ENCODE results near the gene CCDC8. TPM values are rescaled to one million over a fixed set of nuclear protein-coding genes. Genes with fewer than 3 reads are reported as not detected.

Gene CCDC8
- polyA plus RNA-seq, 1 of the 3 experiments (the other 2 are of a cell fraction): 0.03 TPM

GRCh38 chr19:46450737-46451136 is 37.4 kb upstream of the CCDC8 start:
- Histone ChIP-seq H3K9me2 (no peaks in the 10 kb centered on the region), H3K27ac (ENCODE audit: low read depth in 2 of 2, low read length in 1 of 2) (no peak overlapping the region), H2AFZ (ENCODE audit: low read depth) (no peak overlapping the region), H3K4me3 (ENCODE audit: low read depth in 2 of 2, low read length in 1 of 2) (no peak overlapping the region), H3K9ac (no peak overlapping the region), H3K36me3 (replicated peaks in 1 of 2; ENCODE audit: control insufficient read depth in 1 of 2, insufficient read depth in 2 of 2, low read length in 1 of 2) (no peaks in the 10 kb centered on the region), H3K79me2 (ENCODE audit: insufficient read depth) (no peaks in the 10 kb centered on the region), H3F3A (replicated peaks; ENCODE audit: insufficient read depth) (no peaks in the 10 kb centered on the region), H3K27me3 (ENCODE audit: insufficient read depth) (no peaks in the 10 kb centered on the region), H3K9me3 (no peaks in the 10 kb centered on the region), H4K20me1 (ENCODE audit: insufficient read depth) (no peaks in the 10 kb centered on the region), H3K4me2 (no peak overlapping the region), H3K4me1 (ENCODE audit: control insufficient read depth in 1 of 2, insufficient read depth in 2 of 2, low read depth in 1 of 2, low read length in 1 of 2) (no peaks in the 10 kb centered on the region; a peak in 1 of 4 replicates)
- ChIA-PET POLR2A (no interaction called here), CTCF (interaction anchor here (0.8 to 2.3 kb wide), 4 partner anchors 23 to 63 kb away, joined by 3 to 11 read pairs (median 4); no protein-coding TSS in a partner anchor)
- no peak for TF ChIP-seq MAX (IDR thresholded peaks at IDR 0.05; ENCODE audit: low read depth)
- DNase-seq: no peak
- WGBS (ENCODE audit: low lambda C conversion rate): 81% methylated on average over 5 of the region's 5 CpGs

- CTCF ChIA-PET: interaction anchor here (0.7 to 1.0 kb wide), 2 partner anchors 47 to 64 kb away, joined by 3 to 4 read pairs; no protein-coding TSS in a partner anchor
- 47% methylated on average over 4 of the region's 7 CpGs for WGBS (ENCODE audit: low lambda C conversion rate)
These were observed 35.9 kb upstream of the CCDC8 start for GRCh38 chr19:46449228-46449627.

More at GRCh38 chr19:46449228-46449627, 35.9 kb upstream of the CCDC8 start:
- H3K4me2 ChIP-seq: no peak overlapping the region
- no peaks in the 10 kb centered on the region; a peak in 1 of 4 replicates for H3K4me1 ChIP-seq (ENCODE audit: control insufficient read depth in 1 of 2, insufficient read depth in 2 of 2, low read depth in 1 of 2, low read length in 1 of 2)
- no peaks in the 10 kb centered on the region for H3K9me2 ChIP-seq
- POLR2A ChIA-PET: no interaction called here
- H3K27me3 ChIP-seq (ENCODE audit: insufficient read depth): no peaks in the 10 kb centered on the region
- H3K9ac ChIP-seq: no peak overlapping the region
- no peak overlapping the region for H3K4me3 ChIP-seq (ENCODE audit: low read depth in 2 of 2, low read length in 1 of 2)
- no peaks in the 10 kb centered on the region for H4K20me1 ChIP-seq (ENCODE audit: insufficient read depth)
- no peaks in the 10 kb centered on the region for H3F3A ChIP-seq (replicated peaks; ENCODE audit: insufficient read depth)
- H2AFZ ChIP-seq (ENCODE audit: low read depth): no peak overlapping the region
- DNase-seq: no peak
- H3K79me2 ChIP-seq (ENCODE audit: insufficient read depth): no peaks in the 10 kb centered on the region
- no peak overlapping the region for H3K27ac ChIP-seq (ENCODE audit: low read depth in 2 of 2, low read length in 1 of 2)
- no peaks in the 10 kb centered on the region for H3K36me3 ChIP-seq (replicated peaks in 1 of 2; ENCODE audit: control insufficient read depth in 1 of 2, insufficient read depth in 2 of 2, low read length in 1 of 2)
- H3K9me3 ChIP-seq: no peaks in the 10 kb centered on the region
- TF ChIP-seq SIN3A (IDR thresholded peaks at IDR 0.05; ENCODE audit: borderline replicate concordance, low read depth, low read length) (no peak), USF1 (IDR thresholded peaks at IDR 0.05; ENCODE audit: borderline replicate concordance, low read depth) (no peak), EP300 (IDR thresholded peaks at IDR 0.05; ENCODE audit: borderline replicate concordance in 1 of 2, low read depth in 1 of 2, low read length in 1 of 2) (no peak), ELF1 (IDR thresholded peaks at IDR 0.05) (no peak), MAX (IDR thresholded peaks at IDR 0.05; ENCODE audit: low read depth) (no peak), RFX5 (IDR thresholded peaks at IDR 0.05; ENCODE audit: low read length) (no peak), USF2 (IDR thresholded peaks at IDR 0.05; ENCODE audit: borderline replicate concordance, low read depth, low read length) (no peak)
- TF ChIP-seq, protein P1, sequence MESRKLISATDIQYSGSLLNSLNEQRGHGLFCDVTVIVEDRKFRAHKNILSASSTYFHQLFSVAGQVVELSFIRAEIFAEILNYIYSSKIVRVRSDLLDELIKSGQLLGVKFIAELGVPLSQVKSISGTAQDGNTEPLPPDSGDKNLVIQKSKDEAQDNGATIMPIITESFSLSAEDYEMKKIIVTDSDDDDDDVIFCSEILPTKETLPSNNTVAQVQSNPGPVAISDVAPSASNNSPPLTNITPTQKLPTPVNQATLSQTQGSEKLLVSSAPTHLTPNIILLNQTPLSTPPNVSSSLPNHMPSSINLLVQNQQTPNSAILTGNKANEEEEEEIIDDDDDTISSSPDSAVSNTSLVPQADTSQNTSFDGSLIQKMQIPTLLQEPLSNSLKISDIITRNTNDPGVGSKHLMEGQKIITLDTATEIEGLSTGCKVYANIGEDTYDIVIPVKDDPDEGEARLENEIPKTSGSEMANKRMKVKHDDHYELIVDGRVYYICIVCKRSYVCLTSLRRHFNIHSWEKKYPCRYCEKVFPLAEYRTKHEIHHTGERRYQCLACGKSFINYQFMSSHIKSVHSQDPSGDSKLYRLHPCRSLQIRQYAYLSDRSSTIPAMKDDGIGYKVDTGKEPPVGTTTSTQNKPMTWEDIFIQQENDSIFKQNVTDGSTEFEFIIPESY (IDR thresholded peaks at IDR 0.05; ENCODE audit: borderline replicate concordance, low read depth): no peak

All from SK-N-SH (cell line).